GM23338 (cell line): ENCODE measurements around the gene GAA. TPM values are rescaled to one million over a fixed set of nuclear protein-coding genes. Genes with fewer than 3 reads are reported as not detected.

ENCODE experiments used
- ATAC-seq: fragments of 200-7000 bp; cut with Tn5 transposase; 3 replicates; pipeline ENCODE4 v1.9.1; 2020
- DNase-seq: peaks from one replicate; pipeline ENCODE4 v3.0.0-alpha.2; 2015; ENCODE audit warnings: low spot score
- H2AFZ ChIP-seq: fragments of 200-600 bp; sonication (generic); 2 replicates; pipeline ENCODE4 v1.8.0; 2016; ENCODE audit warnings: antibody characterized with exemption, mild to moderate bottlenecking, moderate library complexity
- H3F3A ChIP-seq: fragments of 200-600 bp; sonication (generic); replicated peaks from 2 replicates; pipeline ENCODE4 v1.8.0; 2017; ENCODE audit warnings: antibody characterized with exemption, mixed run types, low read depth
- H3K27ac ChIP-seq: fragments of 200-600 bp; sonication (generic); 2 replicates; pipeline ENCODE4 v1.6.1; 2016; ENCODE audit warnings: low read depth
- H3K27me3 ChIP-seq: fragments of 200-600 bp; sonication (generic); 2 replicates; pipeline ENCODE4 v1.8.0; 2016; ENCODE audit warnings: mild to moderate bottlenecking, mixed run types, moderate library complexity; ENCODE audit not compliant: insufficient read depth
- H3K36me3 ChIP-seq: fragments of 200-600 bp; sonication (generic); 2 replicates; pipeline ENCODE4 v1.8.0; 2016; ENCODE audit warnings: mild to moderate bottlenecking; ENCODE audit not compliant: insufficient read depth
- H3K4me1 ChIP-seq: fragments of 200-600 bp; sonication (generic); 2 replicates; pipeline ENCODE4 v1.8.0; 2016; ENCODE audit warnings: mild to moderate bottlenecking, moderate library complexity; ENCODE audit not compliant: insufficient read depth
- H3K4me2 ChIP-seq: fragments of 200-600 bp; sonication (generic); 2 replicates; pipeline ENCODE4 v1.7.1; 2017; ENCODE audit warnings: mixed run types
- H3K4me3 ChIP-seq: fragments of 200-600 bp; sonication (generic); 2 replicates; pipeline ENCODE4 v1.6.1; 2016; ENCODE audit warnings: mixed run types
- H3K79me2 ChIP-seq: fragments of 200-600 bp; sonication (generic); replicated peaks from 2 replicates; pipeline ENCODE4 v1.8.0; 2017; ENCODE audit warnings: mild to moderate bottlenecking; ENCODE audit not compliant: insufficient read depth
- H3K9me2 ChIP-seq: fragments of 200-600 bp; sonication (generic); 2 replicates; pipeline ENCODE4 v1.8.0; 2017; ENCODE audit not compliant: insufficient read depth
- H4K20me1 ChIP-seq: fragments of 200-600 bp; sonication (generic); replicated peaks from 2 replicates; pipeline ENCODE4 v1.8.0; 2017; ENCODE audit warnings: mild to moderate bottlenecking; ENCODE audit not compliant: insufficient read depth
- H3K27ac Mint-ChIP-seq: 2 replicates; pipeline ENCODE4 v1.8.0; 2020; ENCODE audit warnings: inconsistent platforms, mild to moderate bottlenecking, moderate library complexity, mixed read lengths
- H3K27me3 Mint-ChIP-seq: 3 replicates; pipeline ENCODE4 v1.8.0; 2022; ENCODE audit warnings: low read depth, mild to moderate bottlenecking, moderate library complexity, mixed read lengths, inconsistent platforms; ENCODE audit not compliant: insufficient read depth, poor library complexity
- H3K36me3 Mint-ChIP-seq: 3 replicates; pipeline ENCODE4 v1.8.0; 2021; ENCODE audit warnings: low read depth, mild to moderate bottlenecking, inconsistent platforms, moderate library complexity, mixed read lengths
- H3K4me1 Mint-ChIP-seq: 3 replicates; pipeline ENCODE4 v1.8.0; 2020; ENCODE audit warnings: mild to moderate bottlenecking, inconsistent platforms, mixed read lengths
- H3K4me3 Mint-ChIP-seq: 3 replicates; pipeline ENCODE4 v1.8.0; 2021; ENCODE audit warnings: moderate library complexity, mild to moderate bottlenecking, inconsistent platforms, mixed read lengths
- H3K9me3 Mint-ChIP-seq: 3 replicates; pipeline ENCODE4 v1.8.0; 2020; ENCODE audit warnings: moderate library complexity, mild to moderate bottlenecking, inconsistent platforms, mixed read lengths
- CREB1 ChIP-seq: fragments of 250-450 bp; sonication (Bioruptor Pico); IDR thresholded peaks from 2 replicates; pipeline ENCODE4 v1.5.0; 2020; ENCODE audit warnings: low read depth, mild to moderate bottlenecking, moderate library complexity
- EZH2 ChIP-seq: fragments of 200-600 bp; sonication (generic); IDR thresholded peaks from one replicate; pipeline ENCODE4 v1.8.0; 2017; ENCODE audit warnings: antibody characterized with exemption, mild to moderate bottlenecking, low read depth; ENCODE audit not compliant: unreplicated experiment
- JUNB ChIP-seq: IDR thresholded peaks from one replicate; pipeline ENCODE4 v1.6.1; 2016; ENCODE audit warnings: antibody characterized with exemption; ENCODE audit not compliant: unreplicated experiment
- NANOG ChIP-seq: IDR thresholded peaks from 2 replicates; pipeline ENCODE4 v1.6.1; 2016; ENCODE audit warnings: antibody characterized with exemption, borderline replicate concordance
- POLR2AphosphoS5 ChIP-seq: IDR thresholded peaks from 2 replicates; pipeline ENCODE4 v1.6.1; 2016; ENCODE audit warnings: antibody characterized with exemption, low read depth
- STAT1 ChIP-seq: IDR thresholded peaks from one replicate; pipeline ENCODE4 v1.6.1; 2016; ENCODE audit warnings: antibody characterized with exemption; ENCODE audit not compliant: unreplicated experiment
- ZNF331 ChIP-seq: fragments of 250-450 bp; sonication (Bioruptor Pico); IDR thresholded peaks from 2 replicates; pipeline ENCODE4 v1.5.0; 2020; ENCODE audit warnings: low read depth, mild to moderate bottlenecking, moderate library complexity
- polyA plus RNA-seq: library from polyadenylated mRNA; unstranded; fragments of >200 nt; fragmentation: Nextera tagmentation; extraction: Ambion mirVana; gene quantifications from 2 replicates; pipeline ENCODE4 v1.2.1, GENCODE V29; 2016
- total RNA-seq: library from RNA; depleted of rRNA; stranded (reverse); fragments of >200 nt; shearing (Covaris generic); gene quantifications from 2 replicates; pipeline ENCODE4 v1.2.3, GENCODE V29; 2014
- TF ChIP-seq, protein P1 (sequence below): IDR thresholded peaks from one replicate; pipeline ENCODE4 v1.6.1; 2018; ENCODE audit warnings: antibody characterized with exemption; ENCODE audit not compliant: unreplicated experiment
- TF ChIP-seq, protein P2 (sequence below): IDR thresholded peaks from 2 replicates; pipeline ENCODE4 v1.6.1; 2016; ENCODE audit warnings: antibody characterized with exemption
- TF ChIP-seq, protein P3 (sequence below): fragments of 250-450 bp; sonication (Bioruptor Pico); IDR thresholded peaks from 2 replicates; pipeline ENCODE4 v1.5.0; 2020; ENCODE audit warnings: mild to moderate bottlenecking, moderate library complexity
- TF ChIP-seq, protein P4 (sequence below), 2 experiments: fragments of 200-600 bp in 1 of 2; sonication (generic) in 1 of 2; conservative IDR thresholded peaks; 2 replicates each; pipeline versions ENCODE4 v1.5.1 to v1.6.1; 2016 to 2017; ENCODE audit warnings: antibody characterized with exemption in 2 of 2, low read depth in 2 of 2, mild to moderate bottlenecking in 2 of 2, moderate library complexity in 1 of 2

Gene GAA
- total and polyA plus RNA-seq, 2 experiments from 2014 or later = 72.5 to 98.1 TPM

DNA sequence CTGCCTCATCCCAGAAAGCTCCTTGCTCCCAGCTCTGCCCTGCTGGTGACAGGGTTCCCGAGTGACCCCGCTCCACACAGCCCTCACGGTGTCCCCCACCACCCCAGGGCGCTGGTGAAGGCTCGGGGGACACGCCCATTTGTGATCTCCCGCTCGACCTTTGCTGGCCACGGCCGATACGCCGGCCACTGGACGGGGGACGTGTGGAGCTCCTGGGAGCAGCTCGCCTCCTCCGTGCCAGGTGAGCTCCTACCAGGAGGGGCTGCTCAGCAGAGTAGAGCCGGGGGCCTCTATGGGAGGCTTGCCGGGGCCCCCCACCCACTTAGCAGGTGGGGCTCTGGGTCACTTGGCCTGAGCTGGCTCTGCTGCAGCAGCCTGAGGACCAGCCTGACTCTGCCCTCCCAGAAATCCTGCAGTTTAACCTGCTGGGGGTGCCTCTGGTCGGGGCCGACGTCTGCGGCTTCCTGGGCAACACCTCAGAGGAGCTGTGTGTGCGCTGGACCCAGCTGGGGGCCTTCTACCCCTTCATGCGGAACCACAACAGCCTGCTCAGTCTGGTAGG lies 11.2 kb downstream of the GAA start (continued):
- TF ChIP-seq, protein P1, sequence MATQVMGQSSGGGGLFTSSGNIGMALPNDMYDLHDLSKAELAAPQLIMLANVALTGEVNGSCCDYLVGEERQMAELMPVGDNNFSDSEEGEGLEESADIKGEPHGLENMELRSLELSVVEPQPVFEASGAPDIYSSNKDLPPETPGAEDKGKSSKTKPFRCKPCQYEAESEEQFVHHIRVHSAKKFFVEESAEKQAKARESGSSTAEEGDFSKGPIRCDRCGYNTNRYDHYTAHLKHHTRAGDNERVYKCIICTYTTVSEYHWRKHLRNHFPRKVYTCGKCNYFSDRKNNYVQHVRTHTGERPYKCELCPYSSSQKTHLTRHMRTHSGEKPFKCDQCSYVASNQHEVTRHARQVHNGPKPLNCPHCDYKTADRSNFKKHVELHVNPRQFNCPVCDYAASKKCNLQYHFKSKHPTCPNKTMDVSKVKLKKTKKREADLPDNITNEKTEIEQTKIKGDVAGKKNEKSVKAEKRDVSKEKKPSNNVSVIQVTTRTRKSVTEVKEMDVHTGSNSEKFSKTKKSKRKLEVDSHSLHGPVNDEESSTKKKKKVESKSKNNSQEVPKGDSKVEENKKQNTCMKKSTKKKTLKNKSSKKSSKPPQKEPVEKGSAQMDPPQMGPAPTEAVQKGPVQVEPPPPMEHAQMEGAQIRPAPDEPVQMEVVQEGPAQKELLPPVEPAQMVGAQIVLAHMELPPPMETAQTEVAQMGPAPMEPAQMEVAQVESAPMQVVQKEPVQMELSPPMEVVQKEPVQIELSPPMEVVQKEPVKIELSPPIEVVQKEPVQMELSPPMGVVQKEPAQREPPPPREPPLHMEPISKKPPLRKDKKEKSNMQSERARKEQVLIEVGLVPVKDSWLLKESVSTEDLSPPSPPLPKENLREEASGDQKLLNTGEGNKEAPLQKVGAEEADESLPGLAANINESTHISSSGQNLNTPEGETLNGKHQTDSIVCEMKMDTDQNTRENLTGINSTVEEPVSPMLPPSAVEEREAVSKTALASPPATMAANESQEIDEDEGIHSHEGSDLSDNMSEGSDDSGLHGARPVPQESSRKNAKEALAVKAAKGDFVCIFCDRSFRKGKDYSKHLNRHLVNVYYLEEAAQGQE = no peak
- TF ChIP-seq ZNF331 (CRISPR knock-in tag) (no peak), STAT1 (no peak), JUNB (no peak), EZH2 (no peak), NANOG (no peak)
- TF ChIP-seq, protein P2, sequence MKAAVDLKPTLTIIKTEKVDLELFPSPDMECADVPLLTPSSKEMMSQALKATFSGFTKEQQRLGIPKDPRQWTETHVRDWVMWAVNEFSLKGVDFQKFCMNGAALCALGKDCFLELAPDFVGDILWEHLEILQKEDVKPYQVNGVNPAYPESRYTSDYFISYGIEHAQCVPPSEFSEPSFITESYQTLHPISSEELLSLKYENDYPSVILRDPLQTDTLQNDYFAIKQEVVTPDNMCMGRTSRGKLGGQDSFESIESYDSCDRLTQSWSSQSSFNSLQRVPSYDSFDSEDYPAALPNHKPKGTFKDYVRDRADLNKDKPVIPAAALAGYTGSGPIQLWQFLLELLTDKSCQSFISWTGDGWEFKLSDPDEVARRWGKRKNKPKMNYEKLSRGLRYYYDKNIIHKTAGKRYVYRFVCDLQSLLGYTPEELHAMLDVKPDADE = no peak

DNA sequence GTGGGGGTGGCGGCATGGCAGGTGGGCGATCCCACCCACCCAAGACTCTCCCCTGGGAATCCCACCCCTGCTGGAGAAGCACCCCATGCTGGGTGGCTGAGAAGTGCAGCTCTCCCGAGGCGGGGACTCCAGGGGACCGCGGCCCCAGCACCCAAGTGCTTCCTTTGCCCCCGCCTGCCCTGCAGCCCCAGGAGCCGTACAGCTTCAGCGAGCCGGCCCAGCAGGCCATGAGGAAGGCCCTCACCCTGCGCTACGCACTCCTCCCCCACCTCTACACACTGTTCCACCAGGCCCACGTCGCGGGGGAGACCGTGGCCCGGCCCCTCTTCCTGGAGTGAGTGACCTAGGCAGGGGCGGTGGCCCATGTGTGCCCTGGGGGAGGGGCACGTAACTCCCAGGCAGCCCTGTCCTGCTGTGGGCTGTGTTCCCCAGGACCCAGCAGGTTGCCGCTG lies 11.7 kb downstream of the GAA start:
- no peaks in the 10 kb centered on the region for H4K20me1 ChIP-seq
- peaks cover 3% of the 10 kb centered on the region; the same call in 1 of the 2 replicates for H3K4me1 ChIP-seq
- Mint-ChIP-seq H3K36me3 (peaks cover 23% of the 10 kb centered on the region; the same call in 2 of the 3 replicates), H3K27ac (peak overlapping the region; percentile 78; the same call in 1 of the 2 replicates), H3K9me3 (no peaks in the 10 kb centered on the region; the same call in 1 of the 3 replicates), H3K4me1 (peaks cover 14% of the 10 kb centered on the region), H3K27me3 (peaks cover 5% of the 10 kb centered on the region), H3K4me3 (no peak overlapping the region)
- ATAC-seq (peak; percentile 69), DNase-seq (peak; percentile 37)
- H3K27ac ChIP-seq = no peak overlapping the region
- TF ChIP-seq, protein P3, sequence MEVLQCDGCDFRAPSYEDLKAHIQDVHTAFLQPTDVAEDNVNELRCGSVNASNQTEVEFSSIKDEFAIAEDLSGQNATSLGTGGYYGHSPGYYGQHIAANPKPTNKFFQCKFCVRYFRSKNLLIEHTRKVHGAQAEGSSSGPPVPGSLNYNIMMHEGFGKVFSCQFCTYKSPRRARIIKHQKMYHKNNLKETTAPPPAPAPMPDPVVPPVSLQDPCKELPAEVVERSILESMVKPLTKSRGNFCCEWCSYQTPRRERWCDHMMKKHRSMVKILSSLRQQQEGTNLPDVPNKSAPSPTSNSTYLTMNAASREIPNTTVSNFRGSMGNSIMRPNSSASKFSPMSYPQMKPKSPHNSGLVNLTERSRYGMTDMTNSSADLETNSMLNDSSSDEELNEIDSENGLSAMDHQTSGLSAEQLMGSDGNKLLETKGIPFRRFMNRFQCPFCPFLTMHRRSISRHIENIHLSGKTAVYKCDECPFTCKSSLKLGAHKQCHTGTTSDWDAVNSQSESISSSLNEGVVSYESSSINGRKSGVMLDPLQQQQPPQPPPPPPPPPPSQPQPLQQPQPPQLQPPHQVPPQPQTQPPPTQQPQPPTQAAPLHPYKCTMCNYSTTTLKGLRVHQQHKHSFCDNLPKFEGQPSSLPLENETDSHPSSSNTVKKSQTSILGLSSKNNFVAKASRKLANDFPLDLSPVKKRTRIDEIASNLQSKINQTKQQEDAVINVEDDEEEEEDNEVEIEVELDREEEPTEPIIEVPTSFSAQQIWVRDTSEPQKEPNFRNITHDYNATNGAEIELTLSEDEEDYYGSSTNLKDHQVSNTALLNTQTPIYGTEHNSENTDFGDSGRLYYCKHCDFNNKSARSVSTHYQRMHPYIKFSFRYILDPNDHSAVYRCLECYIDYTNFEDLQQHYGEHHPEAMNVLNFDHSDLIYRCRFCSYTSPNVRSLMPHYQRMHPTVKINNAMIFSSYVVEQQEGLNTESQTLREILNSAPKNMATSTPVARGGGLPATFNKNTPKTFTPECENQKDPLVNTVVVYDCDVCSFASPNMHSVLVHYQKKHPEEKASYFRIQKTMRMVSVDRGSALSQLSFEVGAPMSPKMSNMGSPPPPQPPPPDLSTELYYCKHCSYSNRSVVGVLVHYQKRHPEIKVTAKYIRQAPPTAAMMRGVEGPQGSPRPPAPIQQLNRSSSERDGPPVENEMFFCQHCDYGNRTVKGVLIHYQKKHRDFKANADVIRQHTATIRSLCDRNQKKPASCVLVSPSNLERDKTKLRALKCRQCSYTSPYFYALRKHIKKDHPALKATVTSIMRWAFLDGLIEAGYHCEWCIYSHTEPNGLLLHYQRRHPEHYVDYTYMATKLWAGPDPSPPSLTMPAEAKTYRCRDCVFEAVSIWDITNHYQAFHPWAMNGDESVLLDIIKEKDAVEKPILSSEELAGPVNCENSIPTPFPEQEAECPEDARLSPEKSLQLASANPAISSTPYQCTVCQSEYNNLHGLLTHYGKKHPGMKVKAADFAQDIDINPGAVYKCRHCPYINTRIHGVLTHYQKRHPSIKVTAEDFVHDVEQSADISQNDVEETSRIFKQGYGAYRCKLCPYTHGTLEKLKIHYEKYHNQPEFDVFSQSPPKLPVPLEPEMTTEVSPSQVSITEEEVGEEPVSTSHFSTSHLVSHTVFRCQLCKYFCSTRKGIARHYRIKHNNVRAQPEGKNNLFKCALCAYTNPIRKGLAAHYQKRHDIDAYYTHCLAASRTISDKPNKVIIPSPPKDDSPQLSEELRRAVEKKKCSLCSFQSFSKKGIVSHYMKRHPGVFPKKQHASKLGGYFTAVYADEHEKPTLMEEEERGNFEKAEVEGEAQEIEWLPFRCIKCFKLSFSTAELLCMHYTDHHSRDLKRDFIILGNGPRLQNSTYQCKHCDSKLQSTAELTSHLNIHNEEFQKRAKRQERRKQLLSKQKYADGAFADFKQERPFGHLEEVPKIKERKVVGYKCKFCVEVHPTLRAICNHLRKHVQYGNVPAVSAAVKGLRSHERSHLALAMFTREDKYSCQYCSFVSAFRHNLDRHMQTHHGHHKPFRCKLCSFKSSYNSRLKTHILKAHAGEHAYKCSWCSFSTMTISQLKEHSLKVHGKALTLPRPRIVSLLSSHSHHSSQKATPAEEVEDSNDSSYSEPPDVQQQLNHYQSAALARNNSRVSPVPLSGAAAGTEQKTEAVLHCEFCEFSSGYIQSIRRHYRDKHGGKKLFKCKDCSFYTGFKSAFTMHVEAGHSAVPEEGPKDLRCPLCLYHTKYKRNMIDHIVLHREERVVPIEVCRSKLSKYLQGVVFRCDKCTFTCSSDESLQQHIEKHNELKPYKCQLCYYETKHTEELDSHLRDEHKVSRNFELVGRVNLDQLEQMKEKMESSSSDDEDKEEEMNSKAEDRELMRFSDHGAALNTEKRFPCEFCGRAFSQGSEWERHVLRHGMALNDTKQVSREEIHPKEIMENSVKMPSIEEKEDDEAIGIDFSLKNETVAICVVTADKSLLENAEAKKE (CRISPR knock-in tag) = no peak
- no peak for TF ChIP-seq CREB1 (CRISPR knock-in tag)
- TF ChIP-seq ZNF331 (CRISPR knock-in tag) = no peak
- no peak for TF ChIP-seq POLR2AphosphoS5
- TF ChIP-seq JUNB = no peak
- TF ChIP-seq, protein P4, sequence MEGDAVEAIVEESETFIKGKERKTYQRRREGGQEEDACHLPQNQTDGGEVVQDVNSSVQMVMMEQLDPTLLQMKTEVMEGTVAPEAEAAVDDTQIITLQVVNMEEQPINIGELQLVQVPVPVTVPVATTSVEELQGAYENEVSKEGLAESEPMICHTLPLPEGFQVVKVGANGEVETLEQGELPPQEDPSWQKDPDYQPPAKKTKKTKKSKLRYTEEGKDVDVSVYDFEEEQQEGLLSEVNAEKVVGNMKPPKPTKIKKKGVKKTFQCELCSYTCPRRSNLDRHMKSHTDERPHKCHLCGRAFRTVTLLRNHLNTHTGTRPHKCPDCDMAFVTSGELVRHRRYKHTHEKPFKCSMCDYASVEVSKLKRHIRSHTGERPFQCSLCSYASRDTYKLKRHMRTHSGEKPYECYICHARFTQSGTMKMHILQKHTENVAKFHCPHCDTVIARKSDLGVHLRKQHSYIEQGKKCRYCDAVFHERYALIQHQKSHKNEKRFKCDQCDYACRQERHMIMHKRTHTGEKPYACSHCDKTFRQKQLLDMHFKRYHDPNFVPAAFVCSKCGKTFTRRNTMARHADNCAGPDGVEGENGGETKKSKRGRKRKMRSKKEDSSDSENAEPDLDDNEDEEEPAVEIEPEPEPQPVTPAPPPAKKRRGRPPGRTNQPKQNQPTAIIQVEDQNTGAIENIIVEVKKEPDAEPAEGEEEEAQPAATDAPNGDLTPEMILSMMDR (conservative IDR thresholded peaks at IDR 0.05; ENCODE audit: low read depth in 2 of 2) = no peak
- no peak for TF ChIP-seq EZH2
- 0 out of 2 replicates have a peak, but pooled peaks cover 5% of the 10 kb centered on the region for H3F3A ChIP-seq
- no peaks in the 10 kb centered on the region for H3K79me2 ChIP-seq
- no peaks in the 10 kb centered on the region for H3K9me2 ChIP-seq
- no peak overlapping the region for H3K4me3 ChIP-seq
- no peak overlapping the region for H2AFZ ChIP-seq
- no peaks in the 10 kb centered on the region for H3K27me3 ChIP-seq
- no peak overlapping the region; the same call in 1 of the 2 replicates for H3K4me2 ChIP-seq
- H3K36me3 ChIP-seq = no peaks in the 10 kb centered on the region; the same call in 1 of the 2 replicates
